ENCODE measurements around the gene SFMBT2.

- TF ChIP-seq POLR2AphosphoS5 (IDR thresholded peaks at IDR 0.05; ENCODE audit: borderline replicate concordance, low read depth, low read length), result no peak
- no peak for TF ChIP-seq EZH2 (IDR thresholded peaks at IDR 0.05)
- TF ChIP-seq FOXP2 (optimal IDR thresholded peaks at IDR 0.05; ENCODE audit: control extremely low read depth, extremely low read length, insufficient read depth), result no peak
These were observed 216.3 kb downstream of the SFMBT2 start for GRCh38 chr10:7194571-7194970.

Measured in SK-N-MC (cell line).